PFSK-1 (cell line): ENCODE measurements around the gene NRL.
A peak's percentile ranks its signal among the peaks of the same experiment; 100 is the strongest.

Experiments used
- FOXP2 ChIP-seq: optimal IDR thresholded peaks from 2 replicates; pipeline ENCODE3; 2011; ENCODE audit warnings: borderline replicate concordance, control low read depth, inconsistent platforms; ENCODE audit not compliant: insufficient read depth; ENCODE audit errors: extremely low read length, extremely low read depth
- POLR2AphosphoS5 ChIP-seq: IDR thresholded peaks from 2 replicates; pipeline ENCODE4 v1.6.1; 2012; ENCODE audit warnings: low read depth, mild to moderate bottlenecking, control low read depth, low read length, moderate library complexity
- REST ChIP-seq, 2 experiments: IDR thresholded peaks; 2 replicates each; pipeline versions ENCODE4 v1.6.1 to v1.8.0; 2011 to 2012; ENCODE audit warnings: low read depth in 2 of 2, low read length in 2 of 2, control low read depth in 1 of 2, inconsistent platforms in 1 of 2, mild to moderate bottlenecking in 1 of 2, moderate library complexity in 1 of 2; ENCODE audit not compliant: insufficient read depth in 1 of 2
- SIN3A ChIP-seq: IDR thresholded peaks from 2 replicates; pipeline ENCODE4 v1.6.1; 2012; ENCODE audit warnings: mild to moderate bottlenecking, low read length, moderate library complexity, borderline replicate concordance; ENCODE audit not compliant: insufficient read depth
- TAF1 ChIP-seq: IDR thresholded peaks from 2 replicates; pipeline ENCODE4 v1.6.1; 2012; ENCODE audit warnings: low read length, control low read depth, borderline replicate concordance; ENCODE audit not compliant: insufficient read depth

The NRL gene

DNA sequence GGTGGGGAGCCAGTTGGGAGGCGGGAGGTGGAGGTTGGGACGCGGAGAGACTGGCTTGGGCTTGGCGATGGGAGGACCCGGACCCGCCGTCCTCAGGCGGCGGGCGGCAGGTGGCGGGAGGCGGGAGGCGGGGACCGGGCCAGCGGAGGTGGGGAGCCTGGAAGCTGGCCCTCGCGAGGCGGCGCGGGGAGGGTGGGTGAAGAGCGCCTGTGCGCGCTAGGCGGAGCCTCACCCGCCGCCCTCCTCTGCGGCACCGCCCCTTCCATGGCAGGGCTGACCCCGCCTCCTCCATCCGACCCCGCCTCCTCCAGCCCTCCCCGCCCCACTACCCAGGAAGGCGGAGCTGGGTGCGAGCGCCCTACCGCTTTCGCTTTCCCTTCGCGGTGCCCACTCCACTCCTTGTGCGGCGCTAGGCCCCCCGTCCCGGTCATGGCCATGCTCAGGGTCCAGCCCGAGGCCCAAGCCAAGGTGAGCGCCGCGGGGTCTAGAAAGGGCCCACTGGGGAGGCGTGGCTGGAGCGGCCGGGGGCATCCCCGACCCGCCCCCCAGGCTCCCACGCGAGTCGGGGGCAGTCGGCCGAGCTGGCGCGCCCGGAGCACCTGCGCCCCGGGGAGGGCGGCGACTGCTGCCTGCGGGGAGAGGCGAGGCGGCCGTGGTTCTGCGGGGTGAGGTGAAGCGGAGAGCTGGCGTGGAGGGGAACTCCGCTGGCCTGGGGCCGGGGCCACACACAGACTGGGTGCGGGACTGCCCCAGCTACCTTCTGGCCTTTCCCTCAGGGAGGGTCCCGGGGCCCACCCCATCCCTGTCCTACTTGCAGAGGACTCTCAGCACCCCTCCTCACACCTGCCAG lies 21.3 kb upstream of the NRL start, which contains the start of gene PSME1:
TSS of gene PSME1 (plus strand) at position 361 of the 850 bp plus-strand sequence. CDS start at position 430, 69 bp downstream.
- no peak for TF ChIP-seq REST (IDR thresholded peaks at IDR 0.05; ENCODE audit: insufficient read depth in 1 of 2, low read depth in 2 of 2, low read length in 2 of 2)
- TF ChIP-seq SIN3A: no peak
- no peak for TF ChIP-seq TAF1
- TF ChIP-seq POLR2AphosphoS5: peak; percentile 59
- no peak for TF ChIP-seq FOXP2

DNA sequence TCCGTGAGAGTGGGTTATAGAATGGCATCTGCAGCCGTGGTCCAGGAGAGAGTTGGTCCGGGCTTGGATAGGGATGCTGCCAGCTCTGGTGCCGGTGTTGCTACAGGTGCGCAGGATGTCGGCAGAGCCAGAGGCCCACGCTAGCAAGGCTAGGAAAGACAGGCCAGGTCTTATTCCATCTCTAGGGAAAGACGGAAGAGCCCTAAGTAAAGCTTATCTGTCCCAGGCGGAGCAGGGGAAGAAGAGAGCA lies 20.8 kb upstream of the NRL start:
- TF ChIP-seq SIN3A (no peak), FOXP2 (no peak), POLR2AphosphoS5 (no peak), TAF1 (no peak), REST (IDR thresholded peaks at IDR 0.05; ENCODE audit: insufficient read depth in 1 of 2, low read depth in 2 of 2, low read length in 2 of 2) (no peak)

- TF ChIP-seq FOXP2: no peak
- no peak for TF ChIP-seq TAF1
- no peak for TF ChIP-seq SIN3A
- TF ChIP-seq REST (IDR thresholded peaks at IDR 0.05; ENCODE audit: insufficient read depth in 1 of 2, low read depth in 2 of 2, low read length in 2 of 2): no peak
- no peak for TF ChIP-seq POLR2AphosphoS5
These were observed 19.0 kb upstream of the NRL start for GRCh38 chr14:24133735-24134134.

- no peak for TF ChIP-seq REST (IDR thresholded peaks at IDR 0.05; ENCODE audit: insufficient read depth in 1 of 2, low read depth in 2 of 2, low read length in 2 of 2)
- TF ChIP-seq SIN3A: no peak
- no peak for TF ChIP-seq TAF1
- TF ChIP-seq FOXP2: no peak
- no peak for TF ChIP-seq POLR2AphosphoS5
These were observed 18.2 kb upstream of the NRL start for GRCh38 chr14:24132976-24133375.
